ENCODE data around the gene LSM10. TPM values are rescaled to one million over a fixed set of nuclear protein-coding genes. Genes with fewer than 3 reads are reported as not detected.

The LSM10 gene
- total RNA-seq, 1 donor from 2014 or later, result 45.7 TPM

GRCh38 chr1:36389999-36390398 is 7.7 kb downstream of the LSM10 start:
- Mint-ChIP-seq H3K4me3 (ENCODE audit: unreplicated experiment) (no peak overlapping the region), H3K4me1 (ENCODE audit: low read depth) (peaks cover 36% of the 10 kb centered on the region), H3K9me3 (ENCODE audit: low read depth) (no peaks in the 10 kb centered on the region), H3K36me3 (ENCODE audit: low read depth) (peaks cover 20% of the 10 kb centered on the region), H3K27me3 (ENCODE audit: low read depth) (no peaks in the 10 kb centered on the region), H3K27ac (ENCODE audit: unreplicated experiment) (peak overlapping the region; percentile 87)
- TF ChIP-seq, protein P1, sequence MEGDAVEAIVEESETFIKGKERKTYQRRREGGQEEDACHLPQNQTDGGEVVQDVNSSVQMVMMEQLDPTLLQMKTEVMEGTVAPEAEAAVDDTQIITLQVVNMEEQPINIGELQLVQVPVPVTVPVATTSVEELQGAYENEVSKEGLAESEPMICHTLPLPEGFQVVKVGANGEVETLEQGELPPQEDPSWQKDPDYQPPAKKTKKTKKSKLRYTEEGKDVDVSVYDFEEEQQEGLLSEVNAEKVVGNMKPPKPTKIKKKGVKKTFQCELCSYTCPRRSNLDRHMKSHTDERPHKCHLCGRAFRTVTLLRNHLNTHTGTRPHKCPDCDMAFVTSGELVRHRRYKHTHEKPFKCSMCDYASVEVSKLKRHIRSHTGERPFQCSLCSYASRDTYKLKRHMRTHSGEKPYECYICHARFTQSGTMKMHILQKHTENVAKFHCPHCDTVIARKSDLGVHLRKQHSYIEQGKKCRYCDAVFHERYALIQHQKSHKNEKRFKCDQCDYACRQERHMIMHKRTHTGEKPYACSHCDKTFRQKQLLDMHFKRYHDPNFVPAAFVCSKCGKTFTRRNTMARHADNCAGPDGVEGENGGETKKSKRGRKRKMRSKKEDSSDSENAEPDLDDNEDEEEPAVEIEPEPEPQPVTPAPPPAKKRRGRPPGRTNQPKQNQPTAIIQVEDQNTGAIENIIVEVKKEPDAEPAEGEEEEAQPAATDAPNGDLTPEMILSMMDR (IDR thresholded peaks at IDR 0.05), result no peak
- no peak for DNase-seq (ENCODE audit: low spot score)

GRCh38 chr1:36389261-36389660 is 8.4 kb downstream of the LSM10 start:
- peak overlapping the region; percentile 87 for H3K27ac Mint-ChIP-seq (ENCODE audit: unreplicated experiment)
- H3K9me3 Mint-ChIP-seq (ENCODE audit: low read depth), result no peaks in the 10 kb centered on the region
- peaks cover 19% of the 10 kb centered on the region for H3K36me3 Mint-ChIP-seq (ENCODE audit: low read depth)
- H3K4me1 Mint-ChIP-seq (ENCODE audit: low read depth), result peaks cover 41% of the 10 kb centered on the region
- TF ChIP-seq, protein P1 (IDR thresholded peaks at IDR 0.05), result no peak
- DNase-seq (ENCODE audit: low spot score), result no peak
- H3K27me3 Mint-ChIP-seq (ENCODE audit: low read depth), result no peaks in the 10 kb centered on the region
- peak overlapping the region; percentile 29 for H3K4me3 Mint-ChIP-seq (ENCODE audit: unreplicated experiment)

DNA sequence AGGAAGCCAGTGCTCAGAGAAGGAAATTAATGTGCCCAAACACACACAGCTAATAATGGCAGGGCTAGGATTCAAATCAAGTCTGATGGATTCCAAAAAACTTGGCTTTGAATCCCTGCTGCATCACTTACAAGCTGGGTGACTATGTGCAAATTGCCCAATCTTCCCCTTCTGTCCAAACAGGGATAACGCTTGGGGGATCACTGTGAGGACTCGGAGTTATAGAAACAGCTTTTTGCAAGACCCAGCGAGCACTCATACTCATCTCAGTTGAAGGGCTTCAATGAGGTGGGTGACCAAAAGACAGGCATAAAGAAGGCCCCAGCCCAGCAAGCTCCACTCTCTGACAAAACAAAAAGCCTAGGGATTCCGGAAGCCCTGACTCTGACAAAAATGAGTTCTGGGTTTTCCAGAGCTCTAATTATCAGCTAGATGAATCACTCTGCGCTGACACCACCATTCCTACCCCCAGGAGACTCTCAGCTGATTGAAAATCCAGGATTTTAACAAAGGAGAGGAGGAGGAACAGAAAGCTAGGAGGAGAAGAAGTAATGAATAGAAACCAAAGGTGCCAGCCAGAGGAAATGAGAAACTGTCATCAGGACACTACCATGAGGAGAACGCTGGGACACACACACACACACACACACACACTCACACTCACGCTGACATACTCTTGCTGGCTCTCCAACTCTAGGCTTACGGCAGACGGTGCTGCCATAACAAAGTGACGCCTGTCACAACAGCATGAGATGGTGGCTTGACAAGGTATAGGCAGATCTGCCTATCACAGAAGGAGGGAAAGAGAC is 10.4 kb downstream of the LSM10 start:
- Mint-ChIP-seq H3K9me3 (ENCODE audit: low read depth) (no peaks in the 10 kb centered on the region), H3K36me3 (ENCODE audit: low read depth) (peaks cover 15% of the 10 kb centered on the region), H3K4me3 (ENCODE audit: unreplicated experiment) (peak overlapping the region; percentile 92), H3K4me1 (ENCODE audit: low read depth) (peaks cover 60% of the 10 kb centered on the region), H3K27me3 (ENCODE audit: low read depth) (no peaks in the 10 kb centered on the region), H3K27ac (ENCODE audit: unreplicated experiment) (peak overlapping the region; percentile 100)
- TF ChIP-seq, protein P1 (IDR thresholded peaks at IDR 0.05), result no peak
- DNase-seq (ENCODE audit: low spot score), result no peak

DNA sequence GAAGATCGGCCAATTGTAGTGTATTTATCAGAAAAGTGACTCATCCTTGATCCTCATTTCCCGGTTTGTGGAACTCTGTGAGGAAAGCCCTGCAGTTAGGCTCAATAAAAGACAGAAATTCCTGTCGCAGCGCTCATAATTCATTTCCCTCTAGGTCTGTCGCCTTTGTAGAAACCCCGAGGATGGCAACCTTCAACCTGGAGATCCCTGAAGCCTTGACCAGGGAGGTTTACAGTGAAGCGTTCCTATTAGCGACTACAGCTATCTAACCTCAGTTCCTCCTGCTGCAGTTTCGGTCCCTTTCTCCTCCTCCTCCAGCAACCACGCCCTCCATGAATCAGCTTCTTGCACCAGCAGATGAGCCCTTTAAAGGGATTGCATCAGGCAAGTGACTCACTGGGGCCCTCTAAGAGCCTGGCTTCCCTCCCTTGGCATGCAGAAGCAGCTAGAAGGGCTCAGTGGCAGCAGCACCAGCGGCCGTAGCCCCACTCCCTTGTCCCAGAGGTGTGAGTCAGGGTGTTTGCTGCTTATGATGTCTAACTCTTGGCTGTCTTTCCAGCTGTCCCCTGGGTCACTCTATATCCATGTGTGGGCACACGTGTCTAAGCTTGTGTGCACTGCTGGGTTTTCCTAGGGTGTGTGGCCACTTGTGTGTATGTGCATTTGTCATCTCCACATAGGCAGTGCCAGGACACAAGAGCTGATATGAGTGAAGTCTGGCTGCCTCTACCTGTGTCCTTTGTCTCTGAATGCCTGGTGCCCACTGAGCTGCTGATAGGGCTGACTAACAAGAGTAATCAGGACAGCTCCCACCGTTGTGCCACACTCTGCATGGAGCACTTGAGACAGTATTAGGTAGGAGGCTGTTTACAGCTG is 11.2 kb downstream of the LSM10 start:
- peaks cover 67% of the 10 kb centered on the region for H3K4me1 Mint-ChIP-seq (ENCODE audit: low read depth)
- no peaks in the 10 kb centered on the region for H3K27me3 Mint-ChIP-seq (ENCODE audit: low read depth)
- TF ChIP-seq, protein P1 (IDR thresholded peaks at IDR 0.05), result no peak
- H3K27ac Mint-ChIP-seq (ENCODE audit: unreplicated experiment), result peak overlapping the region; percentile 100
- DNase-seq (ENCODE audit: low spot score), result no peak
- peaks cover 10% of the 10 kb centered on the region for H3K36me3 Mint-ChIP-seq (ENCODE audit: low read depth)
- no peaks in the 10 kb centered on the region for H3K9me3 Mint-ChIP-seq (ENCODE audit: low read depth)
- peak overlapping the region; percentile 92 for H3K4me3 Mint-ChIP-seq (ENCODE audit: unreplicated experiment)
